DOHH2 (cell line): ENCODE data around the gene PRCD.
A peak's percentile ranks its signal among the peaks of the same experiment; 100 is the strongest.
"Not testable (repeated sequence)": the region's sequence is repeated elsewhere in the genome, so short reads cannot be mapped to it uniquely, and the experiment has no call there.

Experiments
- H3F3A ChIP-seq: fragments of 200-600 bp; sonication (generic), shearing (Covaris generic); 2 replicates; pipeline ENCODE4 v1.6.0; 2016; ENCODE audit warnings: antibody characterized with exemption, mild to moderate bottlenecking; ENCODE audit not compliant: control insufficient read depth, insufficient read depth
- H3K27ac ChIP-seq: fragments of 200-600 bp; sonication (generic); 2 replicates; pipeline ENCODE4 v1.5.1; 2014; ENCODE audit warnings: low read depth, mild to moderate bottlenecking, low read length, moderate library complexity
- H3K27me3 ChIP-seq: fragments of 200-600 bp; sonication (generic); 2 replicates; pipeline ENCODE4 v1.6.1; 2014; ENCODE audit warnings: mild to moderate bottlenecking, low read length, mixed read lengths; ENCODE audit not compliant: control insufficient read depth
- H3K36me3 ChIP-seq: fragments of 200-600 bp; sonication (generic); 2 replicates; pipeline ENCODE4 v1.6.1; 2014; ENCODE audit warnings: mild to moderate bottlenecking, low read length, moderate library complexity, mixed read lengths; ENCODE audit not compliant: control insufficient read depth
- H3K4me1 ChIP-seq: fragments of 200-600 bp; sonication (generic); 2 replicates; pipeline ENCODE4 v1.6.1; 2014; ENCODE audit warnings: mild to moderate bottlenecking, low read length, mixed read lengths; ENCODE audit not compliant: control insufficient read depth
- H3K4me2 ChIP-seq: fragments of 200-600 bp; sonication (generic); 2 replicates; pipeline ENCODE4 v1.6.0; 2014; ENCODE audit warnings: mild to moderate bottlenecking, low read length, moderate library complexity
- H3K4me3 ChIP-seq: fragments of 200-600 bp; sonication (generic); 2 replicates; pipeline ENCODE4 v1.5.1; 2014; ENCODE audit warnings: mild to moderate bottlenecking, low read length, mixed read lengths
- H3K79me2 ChIP-seq: fragments of 200-600 bp; sonication (generic); 2 replicates; pipeline ENCODE4 v1.6.1; 2014; ENCODE audit warnings: mild to moderate bottlenecking, low read length, mixed read lengths; ENCODE audit not compliant: control insufficient read depth
- H3K9me2 ChIP-seq: fragments of 200-600 bp; sonication (generic); replicated peaks from 2 replicates; pipeline ENCODE4 v1.6.1; 2014; ENCODE audit warnings: mild to moderate bottlenecking, low read length, mixed read lengths; ENCODE audit not compliant: control insufficient read depth
- H3K9me3 ChIP-seq: fragments of 200-600 bp; sonication (generic); 2 replicates; pipeline ENCODE4 v1.6.1; 2014; ENCODE audit warnings: antibody characterized with exemption, low read length, mixed read lengths; ENCODE audit not compliant: control insufficient read depth, insufficient read depth
- H4K20me1 ChIP-seq: fragments of 200-600 bp; sonication (generic); 2 replicates; pipeline ENCODE4 v1.6.0; 2014; ENCODE audit warnings: low read depth, mild to moderate bottlenecking, antibody characterized with exemption, low read length, moderate library complexity; ENCODE audit not compliant: control insufficient read depth, insufficient read depth
- CTCF ChIP-seq: fragments of 200-600 bp; sonication (generic); IDR thresholded peaks from one replicate; pipeline ENCODE4 v1.5.1; 2014; ENCODE audit warnings: antibody characterized with exemption, mild to moderate bottlenecking, low read depth, low read length; ENCODE audit not compliant: poor library complexity, severe bottlenecking
- EZH2phosphoT487 ChIP-seq: fragments of 200-600 bp; sonication (generic); IDR thresholded peaks from 2 replicates; pipeline ENCODE4 v1.6.1; 2017; ENCODE audit warnings: borderline replicate concordance, mild to moderate bottlenecking, antibody characterized with exemption, low read length, moderate library complexity, mixed read lengths

The PRCD gene

GRCh38 chr17:76506408-76507345, 33.2 kb upstream of the PRCD start:
- H3K27ac ChIP-seq: no peak overlapping the region
- no peak for TF ChIP-seq EZH2phosphoT487
- TF ChIP-seq CTCF: peak; percentile 90
- no peaks in the 10 kb centered on the region for H4K20me1 ChIP-seq
- H3K4me3 ChIP-seq: peak overlapping the region; percentile 37
- H3K4me2 ChIP-seq: peak overlapping the region; percentile 51
- H3K9me3 ChIP-seq: no peaks in the 10 kb centered on the region
- no peaks in the 10 kb centered on the region for H3K79me2 ChIP-seq
- H3K4me1 ChIP-seq: peaks cover 32% of the 10 kb centered on the region
- H3F3A ChIP-seq: peaks cover 3% of the 10 kb centered on the region; the same call in 1 of the 2 replicates
- peaks cover 5% of the 10 kb centered on the region; the same call in 1 of the 2 replicates for H3K27me3 ChIP-seq
- no peaks in the 10 kb centered on the region for H3K36me3 ChIP-seq
- H3K9me2 ChIP-seq: no peaks in the 10 kb centered on the region

- not testable (repeated sequence) for H3K4me2 ChIP-seq, H4K20me1 ChIP-seq, H3K27me3 ChIP-seq, H3K4me3 ChIP-seq, H3K27ac ChIP-seq, H3K9me2 ChIP-seq, H3F3A ChIP-seq, H3K79me2 ChIP-seq, H3K9me3 ChIP-seq, H3K36me3 ChIP-seq
- H3K4me1 ChIP-seq: peaks cover 18% of the 10 kb centered on the region
These were observed 31.3 kb upstream of the PRCD start for GRCh38 chr17:76508472-76509063.

- no peak overlapping the region for H3K27ac ChIP-seq
- H4K20me1 ChIP-seq: no peaks in the 10 kb centered on the region
- no peak overlapping the region for H3K4me2 ChIP-seq
- no peaks in the 10 kb centered on the region for H3F3A ChIP-seq
- H3K27me3 ChIP-seq: peaks cover 5% of the 10 kb centered on the region; the same call in 1 of the 2 replicates
- no peak overlapping the region for H3K4me3 ChIP-seq
- no peaks in the 10 kb centered on the region for H3K9me3 ChIP-seq
- no peaks in the 10 kb centered on the region for H3K79me2 ChIP-seq
- H3K9me2 ChIP-seq: no peaks in the 10 kb centered on the region
- no peaks in the 10 kb centered on the region for H3K36me3 ChIP-seq
- H3K4me1 ChIP-seq: peaks cover 23% of the 10 kb centered on the region
- TF ChIP-seq CTCF (no peak), EZH2phosphoT487 (no peak)
These were observed 29.0 kb upstream of the PRCD start for GRCh38 chr17:76510831-76511244.
